ENCODE results near the gene KLHL22.
"Not testable (repeated sequence)": the region's sequence is repeated elsewhere in the genome, so short reads cannot be mapped to it uniquely, and the experiment has no call there.

Gene KLHL22

DNA sequence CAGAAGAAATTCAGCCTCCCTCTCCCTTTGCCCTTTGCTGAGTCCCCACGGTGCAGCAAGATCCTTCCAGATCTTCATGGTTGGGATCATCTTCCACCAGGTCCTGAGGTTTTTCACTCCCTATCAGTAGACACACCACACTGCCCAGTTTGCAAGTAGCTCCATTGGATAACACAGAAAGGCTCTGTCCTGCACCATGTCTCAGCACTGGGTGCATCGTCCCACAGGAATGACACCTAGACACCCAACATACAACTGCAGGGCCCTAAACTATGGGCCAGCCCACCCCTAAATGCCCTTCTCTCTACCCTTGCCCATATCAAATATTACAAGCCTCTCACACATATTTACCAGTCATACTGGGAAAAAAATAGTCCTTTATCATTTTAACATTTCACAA is 9.4 kb downstream of the KLHL22 start:
- TF ChIP-seq, protein P1, sequence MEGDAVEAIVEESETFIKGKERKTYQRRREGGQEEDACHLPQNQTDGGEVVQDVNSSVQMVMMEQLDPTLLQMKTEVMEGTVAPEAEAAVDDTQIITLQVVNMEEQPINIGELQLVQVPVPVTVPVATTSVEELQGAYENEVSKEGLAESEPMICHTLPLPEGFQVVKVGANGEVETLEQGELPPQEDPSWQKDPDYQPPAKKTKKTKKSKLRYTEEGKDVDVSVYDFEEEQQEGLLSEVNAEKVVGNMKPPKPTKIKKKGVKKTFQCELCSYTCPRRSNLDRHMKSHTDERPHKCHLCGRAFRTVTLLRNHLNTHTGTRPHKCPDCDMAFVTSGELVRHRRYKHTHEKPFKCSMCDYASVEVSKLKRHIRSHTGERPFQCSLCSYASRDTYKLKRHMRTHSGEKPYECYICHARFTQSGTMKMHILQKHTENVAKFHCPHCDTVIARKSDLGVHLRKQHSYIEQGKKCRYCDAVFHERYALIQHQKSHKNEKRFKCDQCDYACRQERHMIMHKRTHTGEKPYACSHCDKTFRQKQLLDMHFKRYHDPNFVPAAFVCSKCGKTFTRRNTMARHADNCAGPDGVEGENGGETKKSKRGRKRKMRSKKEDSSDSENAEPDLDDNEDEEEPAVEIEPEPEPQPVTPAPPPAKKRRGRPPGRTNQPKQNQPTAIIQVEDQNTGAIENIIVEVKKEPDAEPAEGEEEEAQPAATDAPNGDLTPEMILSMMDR (IDR thresholded peaks at IDR 0.05; ENCODE audit: insufficient read depth, low read depth, low read length, missing control alignments): no peak
- no peak overlapping the region for H3K4me3 ChIP-seq (ENCODE audit: low read length)
- DNase-seq (ENCODE audit: low read depth): no peak

DNA sequence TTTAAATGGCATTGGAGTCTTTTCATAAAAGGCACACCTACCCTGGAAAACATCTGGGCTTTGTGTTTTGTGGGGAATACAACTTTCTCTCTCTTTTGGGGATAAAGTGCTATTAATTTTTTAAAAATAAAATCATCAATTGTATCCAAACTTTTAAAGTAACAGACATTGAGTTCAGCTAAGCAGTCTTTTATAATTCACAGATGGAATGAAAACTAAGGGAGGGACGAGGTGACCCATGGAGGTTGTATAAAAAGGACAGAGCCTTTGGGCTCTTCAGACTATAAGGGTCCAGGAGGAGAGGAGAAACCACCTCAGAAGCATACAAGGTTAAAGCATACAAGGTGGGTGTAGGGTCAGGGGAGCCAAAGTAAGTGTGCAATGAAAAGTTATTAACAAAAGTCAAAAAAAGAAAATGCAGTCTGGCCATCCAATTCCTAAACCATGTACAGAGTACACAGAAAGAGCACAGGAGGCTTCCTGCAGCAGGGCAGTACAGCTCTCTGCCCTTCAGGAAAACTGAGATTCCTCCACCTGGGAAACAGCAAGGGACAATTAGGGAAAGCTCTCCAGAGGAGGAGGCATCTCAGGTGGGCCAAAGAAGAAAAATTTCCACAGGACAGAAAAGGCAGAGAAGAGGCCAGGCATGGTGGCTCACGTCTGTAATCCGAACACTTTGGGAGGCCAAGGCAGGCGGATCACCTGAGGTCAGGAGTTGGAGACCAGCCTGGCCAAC is 10.5 kb downstream of the KLHL22 start:
- TF ChIP-seq, protein P1 (IDR thresholded peaks at IDR 0.05; ENCODE audit: insufficient read depth, low read depth, low read length, missing control alignments): no peak
- H3K4me3 ChIP-seq (ENCODE audit: low read length): no peak overlapping the region
- no peak for DNase-seq (ENCODE audit: low read depth)

DNA sequence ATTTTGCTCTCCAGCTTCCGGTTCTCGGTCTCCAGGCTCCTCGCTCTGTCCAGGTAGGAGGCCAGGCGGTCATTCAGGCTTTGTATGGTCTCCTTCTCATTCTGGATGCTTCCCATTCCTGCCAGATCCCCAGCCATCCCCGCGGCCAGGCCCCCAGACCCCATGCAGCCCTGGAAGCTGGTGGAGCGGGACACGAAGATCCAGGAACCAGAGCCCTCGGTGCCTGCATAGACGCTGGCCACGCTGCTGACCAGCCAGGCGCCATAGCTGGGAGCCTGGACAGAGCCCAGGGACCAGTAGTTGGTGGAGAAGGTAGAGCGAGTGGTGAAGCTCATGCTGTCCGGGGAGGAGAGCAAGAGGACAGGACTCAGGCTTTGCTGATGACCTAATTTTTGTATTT is 11.8 kb downstream of the KLHL22 start:
- TF ChIP-seq, protein P1 (IDR thresholded peaks at IDR 0.05; ENCODE audit: insufficient read depth, low read depth, low read length, missing control alignments): no peak
- DNase-seq (ENCODE audit: low read depth): no peak
- H3K4me3 ChIP-seq (ENCODE audit: low read length): no peak overlapping the region

DNA sequence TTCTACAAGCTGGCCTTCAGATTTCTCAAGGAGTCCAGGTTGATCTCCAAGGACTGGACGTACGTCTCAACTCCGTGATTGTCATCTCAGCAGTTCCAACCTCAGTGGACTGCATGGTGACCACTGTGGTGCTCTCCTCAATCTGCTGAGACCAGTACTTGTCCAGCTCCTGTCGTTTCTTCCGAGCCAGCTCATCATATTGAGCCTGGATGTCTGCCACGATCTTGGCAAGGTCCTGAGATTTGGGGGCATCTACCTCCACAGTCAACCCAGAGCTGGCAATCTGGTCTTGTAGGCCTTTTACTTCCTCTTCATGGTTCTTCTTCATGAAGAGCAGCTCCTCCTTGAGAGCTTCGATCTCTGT is 12.5 kb downstream of the KLHL22 start:
- DNase-seq (ENCODE audit: low read depth); H3K4me3 ChIP-seq (ENCODE audit: low read length): not testable (repeated sequence)

DNA sequence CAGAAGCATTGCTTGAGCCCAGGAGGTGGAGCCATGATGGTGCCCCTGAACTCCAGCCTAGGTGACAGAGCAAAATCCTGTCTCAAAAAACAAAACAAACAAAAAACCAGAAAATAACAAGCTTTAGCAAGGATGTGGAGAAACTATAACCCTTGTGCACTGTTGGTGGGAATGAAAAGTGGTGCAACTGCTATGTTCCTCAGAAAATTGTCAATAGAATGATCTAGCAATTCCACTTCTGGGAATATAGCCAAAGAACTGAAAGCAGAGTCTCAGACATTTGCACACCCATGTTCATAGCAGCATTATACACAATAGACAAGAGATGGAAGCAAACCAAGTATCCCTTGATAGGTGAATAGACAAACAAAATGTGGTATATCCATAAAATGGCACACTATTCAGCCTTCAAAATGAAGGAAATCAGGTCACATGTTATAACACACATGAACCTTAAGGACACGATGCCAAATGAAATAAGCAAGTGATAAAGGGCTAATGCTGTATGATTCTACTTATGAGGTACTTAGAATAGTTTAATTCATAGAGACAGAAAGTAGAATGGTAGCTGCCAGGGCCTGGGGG is 15.9 kb downstream of the KLHL22 start:
- no peak for DNase-seq (ENCODE audit: low read depth)
- TF ChIP-seq, protein P1 (IDR thresholded peaks at IDR 0.05; ENCODE audit: insufficient read depth, low read depth, low read length, missing control alignments): no peak
- no peak overlapping the region for H3K4me3 ChIP-seq (ENCODE audit: low read length)

DNA sequence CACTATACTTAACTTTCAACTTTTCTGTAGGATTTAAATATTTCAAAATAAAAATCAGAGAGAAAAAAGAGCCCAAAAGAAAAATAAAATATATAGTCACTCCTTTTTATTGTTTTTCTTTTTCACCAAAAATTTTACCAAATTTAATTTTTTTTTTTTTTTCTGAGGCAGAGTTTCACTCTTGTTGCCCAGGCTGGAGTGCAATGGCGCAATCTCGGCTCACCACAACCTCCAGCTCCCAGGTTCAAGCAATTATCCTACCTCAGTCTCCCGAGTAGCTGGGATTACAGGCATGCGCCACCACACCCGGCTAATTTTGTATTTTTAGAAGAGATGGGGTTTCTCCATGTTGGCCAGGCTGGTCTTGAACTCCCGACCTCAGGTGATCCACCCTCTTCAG is 17.5 kb downstream of the KLHL22 start:
- DNase-seq (ENCODE audit: low read depth): not testable (repeated sequence)

DNA sequence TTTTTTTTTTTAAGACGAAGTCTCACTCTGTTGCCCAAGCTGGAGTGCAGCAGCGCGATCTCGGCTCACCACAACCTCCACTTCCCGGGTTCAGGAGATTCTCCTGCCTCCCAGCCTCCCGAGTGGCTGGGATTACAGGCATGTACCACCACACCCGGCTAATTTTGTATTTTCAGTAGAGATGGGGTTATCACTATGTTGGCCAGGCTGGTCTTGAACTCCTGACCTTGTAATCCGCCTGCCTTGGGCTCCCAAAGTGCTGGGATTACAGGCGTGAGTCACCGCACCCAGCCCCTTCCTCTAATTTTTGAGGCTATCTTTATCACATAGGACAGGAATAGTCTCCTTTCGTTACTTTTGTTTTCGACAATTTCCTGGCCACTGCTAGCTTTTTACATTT is 20.0 kb downstream of the KLHL22 start:
- not testable (repeated sequence) for DNase-seq (ENCODE audit: low read depth); H3K4me3 ChIP-seq (ENCODE audit: low read length)

More for the DNA sequence above, 17.5 kb downstream of the KLHL22 start:
- H3K4me3 ChIP-seq (ENCODE audit: low read length): not testable (repeated sequence)

DNA sequence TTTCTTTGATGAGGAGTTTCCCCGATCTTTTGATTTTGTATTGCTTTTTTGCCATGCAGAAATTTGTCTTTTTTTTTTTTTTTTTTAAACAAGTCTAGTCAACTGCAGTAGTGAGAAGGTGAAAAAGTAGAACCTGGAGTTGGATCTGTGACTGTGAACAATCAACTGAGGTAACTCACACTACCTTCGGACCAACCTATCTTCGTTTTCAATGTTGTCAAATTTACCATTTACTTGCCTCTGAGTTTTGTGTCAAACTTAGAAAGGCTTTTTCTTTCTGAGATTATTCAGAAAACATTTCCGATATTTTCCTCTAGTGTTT is 20.5 kb downstream of the KLHL22 start:
- TF ChIP-seq, protein P1 (IDR thresholded peaks at IDR 0.05; ENCODE audit: insufficient read depth, low read depth, low read length, missing control alignments): no peak
- no peak for DNase-seq (ENCODE audit: low read depth)
- no peak overlapping the region for H3K4me3 ChIP-seq (ENCODE audit: low read length)
